ENCODE measurements around the gene CFAP20DC.
"Not testable (repeated sequence)": the region's sequence is repeated elsewhere in the genome, so short reads cannot be mapped to it uniquely, and the experiment has no call there.

Gene CFAP20DC

DNA sequence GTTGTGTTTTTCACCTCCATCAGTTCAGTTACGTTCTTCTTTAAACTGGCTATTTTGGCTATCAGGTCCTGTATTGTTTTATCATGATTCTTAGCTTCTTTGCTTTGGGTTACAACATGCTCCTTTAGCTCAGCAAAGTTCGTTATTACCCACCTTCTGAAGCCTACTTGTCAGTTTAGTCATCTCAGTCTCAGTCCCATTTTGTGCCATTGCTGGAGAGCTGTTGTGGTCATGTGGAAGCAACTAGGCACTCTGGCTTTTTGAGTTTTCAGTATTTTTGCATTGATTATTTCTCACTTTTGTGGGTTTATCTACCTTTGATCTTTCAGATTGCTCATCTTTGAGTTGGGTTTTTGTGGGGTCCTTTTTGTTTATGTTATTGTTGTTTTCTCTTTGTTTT, 151.3 kb downstream of the CFAP20DC start:
- Histone ChIP-seq H3K36me3 (ENCODE audit: insufficient read depth, low read length) (no peaks in the 10 kb centered on the region), H3K9ac (ENCODE audit: low read length) (no peak overlapping the region), H3K4me3 (ENCODE audit: low read depth in 1 of 2, low read length in 2 of 2) (no peak overlapping the region), H3K4me1 (ENCODE audit: insufficient read depth, low read length) (no peaks in the 10 kb centered on the region), H3K27me3 (ENCODE audit: control insufficient read depth in 1 of 2, insufficient read depth in 2 of 2, low read length in 2 of 2) (no peaks in the 10 kb centered on the region), H3K27ac (ENCODE audit: low read depth, low read length) (no peak overlapping the region), H3K9me3 (ENCODE audit: low read length) (no peaks in the 10 kb centered on the region)

DNA sequence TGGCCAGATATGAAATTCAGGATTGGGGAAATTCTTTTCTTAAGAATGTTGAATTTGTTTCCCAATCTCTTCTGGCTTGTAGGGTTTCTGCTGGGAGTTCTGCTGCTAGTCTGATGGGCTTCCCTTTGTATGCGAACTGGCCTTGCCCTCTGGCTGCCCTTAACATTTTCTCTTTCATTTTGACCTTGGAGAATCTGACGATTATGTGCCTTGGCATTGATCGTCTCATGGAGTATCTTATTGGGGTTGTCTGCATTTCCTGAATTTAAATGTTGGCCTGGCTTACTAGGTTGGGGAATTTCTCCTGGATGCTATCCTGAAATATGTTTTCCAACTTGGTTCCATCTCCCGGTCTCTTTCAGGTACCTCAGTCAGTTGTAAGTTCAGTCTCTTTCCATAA, 152.2 kb downstream of the CFAP20DC start:
- Histone ChIP-seq H3K4me1 (ENCODE audit: insufficient read depth, low read length) (no peaks in the 10 kb centered on the region), H3K9me3 (ENCODE audit: low read length) (no peaks in the 10 kb centered on the region), H3K27me3 (ENCODE audit: control insufficient read depth in 1 of 2, insufficient read depth in 2 of 2, low read length in 2 of 2) (no peaks in the 10 kb centered on the region), H3K36me3 (ENCODE audit: insufficient read depth, low read length) (no peaks in the 10 kb centered on the region), H3K4me3 (ENCODE audit: low read depth in 1 of 2, low read length in 2 of 2) (no peak overlapping the region), H3K9ac (ENCODE audit: low read length) (no peak overlapping the region), H3K27ac (ENCODE audit: low read depth, low read length) (no peak overlapping the region)

DNA sequence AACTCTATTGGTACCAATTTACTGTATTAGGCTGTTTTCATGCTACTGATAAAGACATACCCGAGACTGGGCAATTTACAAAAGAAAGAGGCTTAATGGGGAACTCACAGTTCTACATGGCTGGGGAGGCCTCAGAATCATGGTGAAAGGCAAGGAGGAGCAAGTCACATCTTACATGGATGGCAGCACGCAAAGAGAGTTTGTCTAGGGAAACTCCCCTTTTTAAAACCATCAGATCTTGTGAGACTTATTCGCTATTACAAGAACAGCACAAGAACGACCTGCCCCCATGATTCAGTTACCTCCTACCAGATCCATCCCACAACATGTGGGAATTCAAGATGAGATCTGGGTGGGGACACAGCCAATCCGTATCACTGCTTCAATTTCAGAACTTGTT, 154.1 kb downstream of the CFAP20DC start:
- H3K4me3 ChIP-seq (ENCODE audit: low read depth in 1 of 2, low read length in 2 of 2); H3K36me3 ChIP-seq (ENCODE audit: insufficient read depth, low read length); H3K27ac ChIP-seq (ENCODE audit: low read depth, low read length); H3K4me1 ChIP-seq (ENCODE audit: insufficient read depth, low read length); H3K9ac ChIP-seq (ENCODE audit: low read length); H3K27me3 ChIP-seq (ENCODE audit: control insufficient read depth in 1 of 2, insufficient read depth in 2 of 2, low read length in 2 of 2); H3K9me3 ChIP-seq (ENCODE audit: low read length): not testable (repeated sequence)

DNA sequence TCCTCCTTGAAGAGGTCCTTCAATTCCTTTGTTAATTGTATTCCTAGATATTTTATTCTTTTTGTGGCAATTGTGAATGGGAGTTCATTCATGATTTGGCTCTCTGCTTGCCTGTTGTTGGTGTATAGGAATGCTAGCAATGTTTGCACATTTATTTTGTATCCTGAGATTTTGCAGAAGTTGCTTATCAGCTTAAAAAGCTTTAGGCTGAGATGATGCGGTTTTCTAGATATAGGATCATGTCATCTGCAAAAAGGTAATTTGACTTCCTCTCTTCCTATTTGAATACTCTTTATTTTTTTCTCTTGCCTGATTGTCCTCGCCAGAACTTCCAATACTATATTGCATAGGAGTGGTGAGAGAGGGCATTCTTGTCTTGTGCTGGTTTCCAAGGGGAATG, 157.3 kb downstream of the CFAP20DC start:
- H3K36me3 ChIP-seq (ENCODE audit: insufficient read depth, low read length), result not testable (repeated sequence)

DNA sequence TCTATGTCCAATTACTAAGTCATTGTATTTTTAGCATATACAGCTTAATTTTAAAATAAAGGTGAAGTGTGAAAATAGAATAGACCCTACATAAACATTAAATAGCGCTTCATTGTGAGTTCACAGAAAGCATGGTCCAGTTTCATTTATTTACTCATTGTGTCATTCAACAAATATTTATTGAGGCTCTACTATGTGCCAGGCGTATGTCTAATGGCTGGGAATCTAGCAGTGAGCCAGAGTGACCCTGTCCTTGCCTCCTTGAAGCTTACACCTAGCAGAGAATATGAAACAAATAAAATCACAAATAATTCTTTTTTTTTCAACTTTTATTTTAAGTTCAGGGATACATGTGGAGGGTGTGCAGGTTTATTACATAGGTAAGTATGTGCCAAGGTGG, 161.7 kb downstream of the CFAP20DC start:
- H3K9ac ChIP-seq (ENCODE audit: low read length), result no peak overlapping the region
- H3K27me3 ChIP-seq (ENCODE audit: control insufficient read depth in 1 of 2, insufficient read depth in 2 of 2, low read length in 2 of 2), result no peaks in the 10 kb centered on the region
- no peaks in the 10 kb centered on the region for H3K36me3 ChIP-seq (ENCODE audit: insufficient read depth, low read length)

More for the DNA sequence above, 157.3 kb downstream of the CFAP20DC start:
- not testable (repeated sequence) for H3K9ac ChIP-seq (ENCODE audit: low read length); H3K9me3 ChIP-seq (ENCODE audit: low read length); H3K27ac ChIP-seq (ENCODE audit: low read depth, low read length); H3K4me3 ChIP-seq (ENCODE audit: low read depth in 1 of 2, low read length in 2 of 2); H3K4me1 ChIP-seq (ENCODE audit: insufficient read depth, low read length); H3K27me3 ChIP-seq (ENCODE audit: control insufficient read depth in 1 of 2, insufficient read depth in 2 of 2, low read length in 2 of 2)

DNA sequence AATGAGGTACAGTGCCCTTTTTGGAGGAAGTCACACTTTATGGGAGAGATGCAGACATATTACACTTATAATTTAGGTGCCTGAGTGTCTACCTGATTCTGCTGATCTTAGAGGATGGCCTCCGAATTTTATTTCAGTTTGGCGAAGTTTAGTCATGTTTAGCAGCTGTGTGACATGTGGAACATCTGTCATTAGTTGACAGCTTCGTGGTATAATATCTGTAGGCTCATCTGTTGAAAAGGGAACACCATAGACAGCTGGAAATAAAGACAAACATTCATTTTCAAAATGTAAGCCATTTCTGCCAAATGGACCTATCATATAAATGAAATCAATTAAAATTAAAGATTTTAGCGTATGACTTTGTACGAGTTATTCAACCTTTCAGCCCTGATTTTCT, 165.4 kb downstream of the CFAP20DC start:
- Histone ChIP-seq H3K9me3 (ENCODE audit: low read length) (no peaks in the 10 kb centered on the region), H3K27me3 (ENCODE audit: control insufficient read depth in 1 of 2, insufficient read depth in 2 of 2, low read length in 2 of 2) (no peaks in the 10 kb centered on the region), H3K9ac (ENCODE audit: low read length) (no peak overlapping the region), H3K36me3 (ENCODE audit: insufficient read depth, low read length) (no peaks in the 10 kb centered on the region), H3K4me3 (ENCODE audit: low read depth in 1 of 2, low read length in 2 of 2) (no peak overlapping the region), H3K27ac (ENCODE audit: low read depth, low read length) (no peak overlapping the region), H3K4me1 (ENCODE audit: insufficient read depth, low read length) (peaks cover 13% of the 10 kb centered on the region)

More for the DNA sequence above, 161.7 kb downstream of the CFAP20DC start:
- H3K4me3 ChIP-seq (ENCODE audit: low read depth in 1 of 2, low read length in 2 of 2), result no peak overlapping the region
- peaks cover 13% of the 10 kb centered on the region for H3K4me1 ChIP-seq (ENCODE audit: insufficient read depth, low read length)
- no peak overlapping the region for H3K27ac ChIP-seq (ENCODE audit: low read depth, low read length)
- no peaks in the 10 kb centered on the region for H3K9me3 ChIP-seq (ENCODE audit: low read length)

DNA sequence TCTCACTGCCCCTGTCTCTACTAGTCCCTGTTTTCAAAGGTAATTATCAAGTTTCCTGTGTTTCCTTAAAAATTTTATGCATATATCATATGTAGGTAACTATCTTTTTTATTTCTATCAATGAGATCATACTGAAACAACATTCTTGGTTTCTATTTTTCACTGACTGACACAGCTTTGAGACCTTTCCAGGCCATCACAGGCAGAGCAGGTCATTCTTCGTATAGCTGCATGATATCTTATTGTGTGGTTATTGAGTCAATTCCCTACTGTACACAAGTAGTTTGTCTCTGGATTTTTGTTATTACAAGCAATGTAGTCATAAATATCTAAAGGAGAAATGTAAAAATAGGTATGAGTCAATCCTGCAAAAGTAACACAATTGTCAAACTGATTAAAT, 169.6 kb downstream of the CFAP20DC start:
- Histone ChIP-seq H3K36me3 (ENCODE audit: insufficient read depth, low read length) (no peaks in the 10 kb centered on the region), H3K4me3 (ENCODE audit: low read depth in 1 of 2, low read length in 2 of 2) (no peak overlapping the region), H3K9ac (ENCODE audit: low read length) (no peak overlapping the region), H3K9me3 (ENCODE audit: low read length) (no peaks in the 10 kb centered on the region), H3K27ac (ENCODE audit: low read depth, low read length) (no peak overlapping the region), H3K4me1 (ENCODE audit: insufficient read depth, low read length) (peaks cover 13% of the 10 kb centered on the region), H3K27me3 (ENCODE audit: control insufficient read depth in 1 of 2, insufficient read depth in 2 of 2, low read length in 2 of 2) (no peaks in the 10 kb centered on the region)

DNA sequence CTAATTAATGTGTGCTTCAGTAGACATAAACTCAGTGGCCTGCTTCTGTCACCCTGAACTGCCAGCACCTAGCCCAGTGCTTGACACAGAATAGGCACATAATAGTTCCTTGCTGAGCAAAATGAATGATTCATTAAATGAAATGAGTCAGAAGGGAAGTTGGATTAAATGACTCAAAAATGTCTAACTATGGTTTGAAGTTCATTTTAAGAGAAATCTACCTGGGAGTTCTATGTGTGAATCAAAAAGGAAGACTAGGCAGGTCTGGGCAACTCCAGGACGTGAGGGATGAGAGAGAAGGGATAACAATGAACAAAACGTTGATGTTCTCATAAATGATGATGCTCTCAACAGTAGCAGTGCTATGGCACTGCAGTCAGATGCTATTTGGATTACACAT, 175.0 kb downstream of the CFAP20DC start:
- H3K36me3 ChIP-seq (ENCODE audit: insufficient read depth, low read length), result no peaks in the 10 kb centered on the region
- no peaks in the 10 kb centered on the region for H3K9me3 ChIP-seq (ENCODE audit: low read length)
- H3K4me3 ChIP-seq (ENCODE audit: low read depth in 1 of 2, low read length in 2 of 2), result no peak overlapping the region
- H3K4me1 ChIP-seq (ENCODE audit: insufficient read depth, low read length), result no peaks in the 10 kb centered on the region
- no peak overlapping the region for H3K27ac ChIP-seq (ENCODE audit: low read depth, low read length)
- no peaks in the 10 kb centered on the region for H3K27me3 ChIP-seq (ENCODE audit: control insufficient read depth in 1 of 2, insufficient read depth in 2 of 2, low read length in 2 of 2)
- no peak overlapping the region for H3K9ac ChIP-seq (ENCODE audit: low read length)

DNA sequence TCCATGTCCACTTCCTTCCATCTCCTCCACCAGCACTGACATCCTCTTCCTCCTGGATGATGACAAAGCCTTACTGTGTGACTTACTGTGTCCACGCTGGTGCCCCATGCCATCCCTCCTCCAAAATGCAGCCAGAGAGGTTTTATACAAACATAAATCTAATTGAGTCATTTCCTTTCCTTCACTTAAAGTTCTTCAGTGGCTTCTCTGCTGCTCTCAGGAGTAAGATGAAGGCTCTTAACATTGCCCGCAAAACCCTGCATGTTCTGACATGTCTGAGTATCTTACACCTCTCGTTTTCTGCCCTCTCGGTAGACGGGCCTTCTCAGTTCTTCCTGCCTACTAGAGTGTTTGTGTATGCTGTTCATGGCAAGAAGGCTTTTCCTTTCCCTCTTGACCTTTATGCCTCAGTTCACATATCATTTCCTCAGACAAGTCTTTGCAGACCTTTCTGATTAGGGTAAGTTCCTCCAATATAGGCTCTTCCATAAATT, 175.5 kb downstream of the CFAP20DC start:
- H3K36me3 ChIP-seq (ENCODE audit: insufficient read depth, low read length), result no peaks in the 10 kb centered on the region
- H3K27ac ChIP-seq (ENCODE audit: low read depth, low read length), result no peak overlapping the region
- no peak overlapping the region for H3K9ac ChIP-seq (ENCODE audit: low read length)
- H3K27me3 ChIP-seq (ENCODE audit: control insufficient read depth in 1 of 2, insufficient read depth in 2 of 2, low read length in 2 of 2), result no peaks in the 10 kb centered on the region
- no peaks in the 10 kb centered on the region for H3K4me1 ChIP-seq (ENCODE audit: insufficient read depth, low read length)
- no peaks in the 10 kb centered on the region for H3K9me3 ChIP-seq (ENCODE audit: low read length)
- H3K4me3 ChIP-seq (ENCODE audit: low read depth in 1 of 2, low read length in 2 of 2), result no peak overlapping the region

DNA sequence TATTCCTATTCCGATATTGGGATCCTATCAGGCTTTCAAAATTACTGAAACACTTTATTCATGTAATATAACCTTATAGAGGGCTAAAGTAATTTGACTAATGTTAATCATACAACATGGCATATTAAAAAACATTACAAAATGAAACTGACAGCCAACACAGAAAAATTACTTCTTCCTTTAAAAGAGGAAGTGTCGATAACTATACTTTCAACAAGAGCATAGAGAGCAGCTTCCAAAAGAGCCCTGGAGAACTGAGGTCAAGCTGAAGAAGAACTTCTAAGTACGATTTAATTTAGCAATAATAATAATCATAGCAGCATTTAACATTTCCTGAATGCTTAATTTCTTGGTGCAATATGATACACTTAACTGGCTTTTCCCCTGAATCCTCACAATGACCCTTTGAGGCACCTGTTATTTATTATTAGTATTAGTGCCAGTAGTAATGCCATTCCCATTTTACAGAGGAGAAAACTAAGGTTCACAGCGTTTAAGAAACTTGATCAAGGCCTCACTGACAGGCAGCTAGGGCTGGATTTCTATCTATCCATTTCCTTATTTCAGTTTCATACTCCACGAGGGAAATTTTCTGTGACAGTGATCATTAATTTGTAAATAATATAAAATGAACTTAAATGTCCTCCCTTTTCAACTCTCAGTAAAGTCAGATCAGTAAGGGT, 181.6 kb downstream of the CFAP20DC start:
- Histone ChIP-seq H3K4me3 (ENCODE audit: low read depth in 1 of 2, low read length in 2 of 2) (no peak overlapping the region), H3K27ac (ENCODE audit: low read depth, low read length) (no peak overlapping the region), H3K36me3 (ENCODE audit: insufficient read depth, low read length) (no peaks in the 10 kb centered on the region), H3K27me3 (ENCODE audit: control insufficient read depth in 1 of 2, insufficient read depth in 2 of 2, low read length in 2 of 2) (no peaks in the 10 kb centered on the region), H3K9me3 (ENCODE audit: low read length) (no peaks in the 10 kb centered on the region), H3K4me1 (ENCODE audit: insufficient read depth, low read length) (no peaks in the 10 kb centered on the region), H3K9ac (ENCODE audit: low read length) (no peak overlapping the region)

DNA sequence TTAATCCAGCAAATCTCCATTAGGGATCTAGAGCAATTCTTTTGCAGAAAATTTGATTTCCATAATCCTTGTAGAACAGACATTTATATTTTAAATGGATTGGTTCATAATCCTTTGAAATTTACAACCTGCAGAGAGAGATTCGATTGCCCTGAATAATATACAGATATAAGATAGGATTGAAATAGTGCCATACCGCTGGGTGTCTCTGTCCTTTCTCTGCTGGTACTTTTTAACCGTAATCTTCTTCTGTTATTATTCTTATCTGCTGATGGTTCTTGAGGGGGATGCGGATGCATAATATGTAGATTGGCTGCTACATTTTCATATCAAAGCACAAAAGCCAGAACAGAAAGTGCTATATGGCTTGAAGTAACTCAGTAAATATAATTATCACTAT, 182.2 kb downstream of the CFAP20DC start:
- Histone ChIP-seq H3K27ac (ENCODE audit: low read depth, low read length) (no peak overlapping the region), H3K4me3 (ENCODE audit: low read depth in 1 of 2, low read length in 2 of 2) (no peak overlapping the region), H3K9ac (ENCODE audit: low read length) (no peak overlapping the region), H3K27me3 (ENCODE audit: control insufficient read depth in 1 of 2, insufficient read depth in 2 of 2, low read length in 2 of 2) (no peaks in the 10 kb centered on the region), H3K36me3 (ENCODE audit: insufficient read depth, low read length) (no peaks in the 10 kb centered on the region), H3K4me1 (ENCODE audit: insufficient read depth, low read length) (no peaks in the 10 kb centered on the region), H3K9me3 (ENCODE audit: low read length) (no peaks in the 10 kb centered on the region)

DNA sequence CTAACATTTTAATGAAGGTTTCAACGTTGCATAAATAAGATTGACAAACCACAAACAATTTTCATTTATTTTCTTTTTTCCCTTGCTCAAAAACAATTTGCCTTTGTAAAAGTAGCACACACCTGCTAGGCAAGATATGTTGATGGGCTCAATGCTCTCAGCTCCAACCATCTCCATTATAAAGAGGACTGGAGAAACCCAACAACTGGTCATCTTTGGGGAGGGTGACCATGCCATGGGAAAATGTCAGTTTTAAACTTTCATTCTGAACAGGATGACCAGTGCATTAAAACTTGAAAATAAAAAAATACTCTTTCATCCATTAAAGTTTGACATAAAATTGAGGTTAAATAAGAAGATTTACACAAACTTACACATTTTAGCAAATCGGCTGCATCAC, 183.7 kb downstream of the CFAP20DC start:
- Histone ChIP-seq H3K9me3 (ENCODE audit: low read length) (no peaks in the 10 kb centered on the region), H3K4me1 (ENCODE audit: insufficient read depth, low read length) (no peaks in the 10 kb centered on the region)

More for the DNA sequence above, 183.7 kb downstream of the CFAP20DC start:
- Histone ChIP-seq H3K4me3 (ENCODE audit: low read depth in 1 of 2, low read length in 2 of 2) (no peak overlapping the region), H3K27me3 (ENCODE audit: control insufficient read depth in 1 of 2, insufficient read depth in 2 of 2, low read length in 2 of 2) (no peaks in the 10 kb centered on the region), H3K27ac (ENCODE audit: low read depth, low read length) (no peak overlapping the region), H3K9ac (ENCODE audit: low read length) (no peak overlapping the region), H3K36me3 (ENCODE audit: insufficient read depth, low read length) (no peaks in the 10 kb centered on the region)
